ENCODE results near the gene L1TD1.
"Not testable (repeated sequence)": the region's sequence is repeated elsewhere in the genome, so short reads cannot be mapped to it uniquely, and the experiment has no call there.

L1TD1 gene

GRCh38 chr1:62177621-62178020, 17.0 kb upstream of the L1TD1 start:
- in situ Hi-C loops (cut with MboI; ENCODE audit: low pct_unique_long_range_greater_than_20kb, low sequenced_read_pairs, unreplicated experiment) = loop anchor here (5.0 kb wide), 1 partner anchor 230 kb away; no protein-coding TSS in a partner anchor
- DNase-seq (ENCODE audit: low spot score) = no peak
- TF ChIP-seq CTCF (IDR thresholded peaks at IDR 0.05; ENCODE audit: extremely low read depth, insufficient read depth, missing control alignments) = no peak

- in situ Hi-C loops (cut with MboI; ENCODE audit: low pct_unique_long_range_greater_than_20kb, low sequenced_read_pairs, unreplicated experiment) = loop anchor here (5.0 kb wide), 1 partner anchor 229 kb away; no protein-coding TSS in a partner anchor
- no peak for DNase-seq (ENCODE audit: low spot score)
- TF ChIP-seq CTCF (IDR thresholded peaks at IDR 0.05; ENCODE audit: extremely low read depth, insufficient read depth, missing control alignments) = no peak
Observed at GRCh38 chr1:62178372-62178771, 16.3 kb upstream of the L1TD1 start.

- in situ Hi-C loops (cut with MboI; ENCODE audit: low pct_unique_long_range_greater_than_20kb, low sequenced_read_pairs, unreplicated experiment); DNase-seq (ENCODE audit: low spot score): not testable (repeated sequence)
Observed at GRCh38 chr1:62180054-62180453, 14.6 kb upstream of the L1TD1 start.

GRCh38 chr1:62180639-62181038, 14.0 kb upstream of the L1TD1 start:
- no peak for TF ChIP-seq CTCF (IDR thresholded peaks at IDR 0.05; ENCODE audit: extremely low read depth, insufficient read depth, missing control alignments)
- no peak for DNase-seq (ENCODE audit: low spot score)
- in situ Hi-C loops (cut with MboI; ENCODE audit: low pct_unique_long_range_greater_than_20kb, low sequenced_read_pairs, unreplicated experiment) = no loop called here

- DNase-seq (ENCODE audit: low spot score) = no peak
- in situ Hi-C loops (cut with MboI; ENCODE audit: low pct_unique_long_range_greater_than_20kb, low sequenced_read_pairs, unreplicated experiment) = no loop called here
- no peak for TF ChIP-seq CTCF (IDR thresholded peaks at IDR 0.05; ENCODE audit: extremely low read depth, insufficient read depth, missing control alignments)
Observed at GRCh38 chr1:62181532-62181931, 13.1 kb upstream of the L1TD1 start.

GRCh38 chr1:62182157-62182556, 12.5 kb upstream of the L1TD1 start:
- in situ Hi-C loops (cut with MboI; ENCODE audit: low pct_unique_long_range_greater_than_20kb, low sequenced_read_pairs, unreplicated experiment); DNase-seq (ENCODE audit: low spot score): not testable (repeated sequence)

DNA sequence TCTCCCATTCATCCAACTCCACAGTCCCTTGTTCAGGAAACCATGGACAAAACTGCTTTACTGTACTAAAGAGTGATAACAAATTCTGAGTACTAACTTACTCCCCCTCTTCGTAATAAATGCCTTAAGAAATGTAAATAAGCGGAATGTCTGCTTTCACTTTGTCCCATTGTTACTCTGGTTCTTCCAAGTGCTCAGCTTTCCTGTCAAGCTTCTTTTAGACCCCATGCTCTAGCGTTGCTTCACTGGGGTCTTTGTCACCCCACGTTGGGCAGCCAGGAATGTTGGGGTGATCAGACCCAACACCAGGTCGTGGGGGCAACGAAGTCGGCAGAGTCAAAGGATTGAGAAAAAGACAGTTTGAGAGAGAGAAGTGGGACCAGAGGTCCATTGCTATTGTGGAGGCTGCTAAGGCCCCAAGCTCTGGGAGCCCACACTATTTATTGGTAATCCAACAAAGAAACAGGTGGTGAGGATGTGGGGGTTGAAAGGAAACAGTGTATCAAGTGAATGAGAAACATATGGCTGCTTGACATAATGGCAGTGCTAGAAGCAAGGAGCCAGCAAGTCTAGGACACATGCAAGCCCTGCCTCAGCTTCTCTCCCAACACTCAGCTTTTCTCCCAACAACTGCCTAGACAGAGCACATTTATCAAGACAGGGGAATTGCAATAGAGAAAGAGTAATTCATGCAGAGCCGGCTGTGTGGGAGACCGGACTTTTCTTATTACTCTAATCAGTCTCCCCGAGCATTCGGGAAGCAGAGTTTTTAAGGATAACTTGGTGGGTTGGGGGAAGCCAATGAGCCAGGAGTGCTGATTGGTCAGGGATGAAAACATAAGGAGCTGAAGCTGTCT, 11.3 kb upstream of the L1TD1 start:
- DNase-seq (ENCODE audit: low spot score) = not testable (repeated sequence)

GRCh38 chr1:62184336-62184735, 10.3 kb upstream of the L1TD1 start:
- no peak for TF ChIP-seq CTCF (IDR thresholded peaks at IDR 0.05; ENCODE audit: extremely low read depth, insufficient read depth, missing control alignments)
- in situ Hi-C loops (cut with MboI; ENCODE audit: low pct_unique_long_range_greater_than_20kb, low sequenced_read_pairs, unreplicated experiment) = no loop called here
- no peak for DNase-seq (ENCODE audit: low spot score)

More for the DNA sequence above, 11.3 kb upstream of the L1TD1 start:
- in situ Hi-C loops (cut with MboI; ENCODE audit: low pct_unique_long_range_greater_than_20kb, low sequenced_read_pairs, unreplicated experiment) = not testable (repeated sequence)

DNA sequence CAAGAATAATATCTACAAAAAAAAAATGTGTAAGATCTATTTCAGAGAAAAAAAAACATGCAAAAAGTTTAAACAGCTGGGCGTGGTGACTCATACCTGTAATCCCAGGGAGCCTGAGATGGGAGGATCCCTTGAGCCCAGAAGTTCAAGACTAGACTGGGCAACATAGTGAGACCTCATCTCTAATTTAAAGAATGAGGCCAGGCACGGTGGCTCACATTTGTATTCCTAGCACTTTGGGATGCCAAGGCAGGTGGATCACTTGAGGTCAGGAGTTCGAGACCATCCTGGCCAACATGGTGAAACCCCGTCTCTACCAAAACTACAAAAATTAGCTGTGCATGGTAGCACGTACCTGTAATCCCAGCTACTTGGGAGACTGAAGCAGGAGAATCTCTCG, 9.4 kb upstream of the L1TD1 start:
- DNase-seq (ENCODE audit: low spot score); in situ Hi-C loops (cut with MboI; ENCODE audit: low pct_unique_long_range_greater_than_20kb, low sequenced_read_pairs, unreplicated experiment): not testable (repeated sequence)
